HL-60 (cell line): Measurements from ENCODE around the gene NR1D2.

Source experiments
- DNase-seq, 2 experiments: peaks; one replicate each; pipeline ENCODE4 v3.0.0-alpha.2; 2010 to 2020; ENCODE audit warnings: low read depth in 1 of 2, low spot score in 1 of 2
- H3K27ac ChIP-seq: fragments of 250-450 bp; sonication (Bioruptor Pico); replicated peaks from 2 replicates; pipeline ENCODE4 v1.5.1; 2020; ENCODE audit warnings: mild to moderate bottlenecking, moderate library complexity
- H3K27me3 ChIP-seq: fragments of 250-450 bp; sonication (Bioruptor Pico); 2 replicates; pipeline ENCODE4 v1.5.1; 2021; ENCODE audit warnings: mild to moderate bottlenecking, moderate library complexity; ENCODE audit not compliant: insufficient read depth, poor library complexity, severe bottlenecking
- H3K4me3 ChIP-seq: replicated peaks from 2 replicates; pipeline ENCODE4 v1.5.1; 2011; ENCODE audit warnings: mild to moderate bottlenecking, control low read depth, low read length; ENCODE audit not compliant: insufficient read depth
- CTCF ChIP-seq: IDR thresholded peaks from one replicate; pipeline ENCODE4 v1.5.1; 2011; ENCODE audit warnings: low read length, control low read depth, inconsistent platforms; ENCODE audit not compliant: insufficient read depth
- GABPA ChIP-seq: IDR thresholded peaks from 2 replicates; pipeline ENCODE4 v1.6.1; 2012; ENCODE audit warnings: low read depth
- POLR2AphosphoS5 ChIP-seq: IDR thresholded peaks from 2 replicates; pipeline ENCODE4 v1.6.1; 2012; ENCODE audit warnings: low read depth
- REST ChIP-seq: IDR thresholded peaks from 2 replicates; pipeline ENCODE4 v1.6.1; 2012; ENCODE audit warnings: low read depth; ENCODE audit not compliant: insufficient replicate concordance
- SPI1 ChIP-seq: IDR thresholded peaks from 2 replicates; pipeline ENCODE4 v1.6.1; 2012; ENCODE audit warnings: low read depth, mild to moderate bottlenecking, borderline replicate concordance
- long read RNA-seq: library from polyadenylated mRNA; unstranded; transcript quantifications from one replicate; pipeline ENCODE4 v2.0.0, GENCODE V29; 2020

The NR1D2 gene
- long read RNA-seq, partial matches to known transcripts, result 0 of 5 reads
- long read RNA-seq, other reads (novel, unspliced or antisense), result 3 of 5 reads

GRCh38 chr3:23944861-23945662, at the start of gene NR1D2:
Gene NR1D2, plus strand, starts transcription at chr3:23945286. Its CDS starts 293 bp downstream, at chr3:23945579.
- peak; percentile 58 to 70 for DNase-seq
- H3K4me3 ChIP-seq, result peak within 1 kb of the TSS; percentile 82
- 0 out of 2 replicates have a peak, but pooled peaks have one; percentile 34 for TF ChIP-seq POLR2AphosphoS5
- TF ChIP-seq REST, result no peak
- no peak for TF ChIP-seq CTCF
- TF ChIP-seq SPI1, result no peak
- TF ChIP-seq GABPA, result no peak
- H3K27me3 ChIP-seq, result peaks cover 5% of the 10 kb centered on the region
- peak within 1 kb of the TSS; percentile 78 for H3K27ac ChIP-seq

- H3K4me3 ChIP-seq, result no peak overlapping the region
- DNase-seq, result no peak
- H3K27ac ChIP-seq, result no peak overlapping the region
- TF ChIP-seq REST, result no peak
- no peak for TF ChIP-seq SPI1
- TF ChIP-seq GABPA, result no peak
- TF ChIP-seq CTCF, result no peak
- TF ChIP-seq POLR2AphosphoS5, result no peak
- H3K27me3 ChIP-seq, result no peaks in the 10 kb centered on the region
Measured at GRCh38 chr3:23900744-23901143, 44.3 kb upstream of the NR1D2 start.

- Histone ChIP-seq H3K27me3 (no peaks in the 10 kb centered on the region), H3K4me3 (no peak overlapping the region), H3K27ac (no peak overlapping the region)
- no peak for DNase-seq
- TF ChIP-seq CTCF (no peak), SPI1 (no peak), REST (no peak), GABPA (no peak)
Measured at GRCh38 chr3:23904545-23904944, 40.5 kb upstream of the NR1D2 start.
